Endothelial cell of umbilical vein (primary cell): Measurements from ENCODE around the gene RAP1GAP. TPM values are rescaled to one million over a fixed set of nuclear protein-coding genes. Genes with fewer than 3 reads are reported as not detected.

Experiments
- BruUV-seq: library from RNA; stranded (reverse); fragments of 400-500 nt; replicated peaks from 2 replicates; lab custom pipeline; 2021; lab: Mats Ljungman, UMichigan
- CTCF ChIA-PET: fragments of 300-600, 350-600 bp; sonication (Branson Sonifier 250); formaldehyde crosslinking; loops from one replicate; lab custom pipeline; 2021; ENCODE audit warnings: antibody characterized with exemption, inconsistent platforms; lab: Charles Lee
- POLR2A ChIA-PET: fragments of 300-600, 350-600 bp; sonication (Branson Sonifier 250); formaldehyde crosslinking; loops from one replicate; lab custom pipeline; 2021; ENCODE audit warnings: antibody characterized with exemption, inconsistent platforms; lab: Charles Lee
- DNase-seq: peaks from one replicate; pipeline ENCODE4 v3.0.0-alpha.2; 2011; ENCODE audit warnings: low read depth, low spot score
- FAIRE-seq: peaks from 2 replicates; lab custom pipeline; 2011; peaks lifted over from hg19 to GRCh38; lab: Jason Lieb, UNC
- H2AFZ ChIP-seq: 2 replicates; pipeline ENCODE4 v1.6.0; 2012; ENCODE audit warnings: low read depth, low read length, control low read depth, inconsistent platforms
- H3K27ac ChIP-seq: 2 replicates; pipeline ENCODE4 v1.5.1; 2011; ENCODE audit warnings: low read depth, mild to moderate bottlenecking, control low read depth, low read length, moderate library complexity; ENCODE audit not compliant: insufficient read depth
- H3K27me3 ChIP-seq, 2 experiments: 2 replicates each; pipeline versions ENCODE4 v1.6.0 to v1.6.1; 2011; ENCODE audit warnings: low read length in 2 of 2, mixed read lengths in 1 of 2; ENCODE audit not compliant: control insufficient read depth in 2 of 2, insufficient read depth in 2 of 2
- H3K36me3 ChIP-seq, 2 experiments: 2 replicates in 1 of 2; 3 replicates in 1 of 2; pipeline ENCODE4 v1.5.1; 2011; ENCODE audit warnings: low read length in 2 of 2, mild to moderate bottlenecking in 1 of 2, moderate library complexity in 1 of 2; ENCODE audit not compliant: control insufficient read depth in 2 of 2, insufficient read depth in 2 of 2; ENCODE audit errors: extremely low read depth in 1 of 2
- H3K4me1 ChIP-seq: 3 replicates; pipeline ENCODE4 v1.5.1; 2011; ENCODE audit warnings: mild to moderate bottlenecking, low read length; ENCODE audit not compliant: control insufficient read depth, insufficient read depth; ENCODE audit errors: extremely low read depth
- H3K4me2 ChIP-seq: 2 replicates; pipeline ENCODE4 v1.6.1; 2011; ENCODE audit warnings: low read length, control low read depth, mixed read lengths; ENCODE audit not compliant: insufficient read depth
- H3K4me3 ChIP-seq, 3 experiments: fragments of 200-600 bp in 1 of 3; sonication (generic), shearing (Covaris generic) in 1 of 3; replicated peaks in 1 of 3; 2 replicates each; pipeline ENCODE4 v1.5.1; 2011 to 2016; ENCODE audit warnings: control low read depth in 3 of 3, low read length in 3 of 3, mild to moderate bottlenecking in 2 of 3, inconsistent platforms in 1 of 3, low read depth in 1 of 3, moderate library complexity in 1 of 3; ENCODE audit not compliant: insufficient read depth in 1 of 3
- H3K79me2 ChIP-seq: 2 replicates; pipeline ENCODE4 v1.6.0; 2012; ENCODE audit warnings: low read length, inconsistent platforms; ENCODE audit not compliant: control insufficient read depth, insufficient read depth
- H3K9ac ChIP-seq: replicated peaks from 2 replicates; pipeline ENCODE3; 2011; ENCODE audit warnings: low read length, control low read depth; ENCODE audit not compliant: insufficient read depth; ENCODE audit errors: extremely low read depth
- H3K9me1 ChIP-seq: replicated peaks from 3 replicates; pipeline ENCODE4 v1.6.0; 2011; ENCODE audit warnings: mild to moderate bottlenecking, low read length; ENCODE audit not compliant: control insufficient read depth, insufficient read depth; ENCODE audit errors: extremely low read depth
- H3K9me3 ChIP-seq: replicated peaks from 2 replicates; pipeline ENCODE4 v1.5.1; 2012; ENCODE audit warnings: low read length, inconsistent platforms; ENCODE audit not compliant: control insufficient read depth, insufficient read depth
- H4K20me1 ChIP-seq: replicated peaks from 2 replicates; pipeline ENCODE3; 2011; ENCODE audit warnings: mild to moderate bottlenecking, low read length; ENCODE audit not compliant: control insufficient read depth, insufficient read depth; ENCODE audit errors: extremely low read depth
- CTCF ChIP-seq, 2 donors: IDR thresholded peaks; 1 replicate in 1 of 2; 2 replicates in 1 of 2; pipeline ENCODE4 v1.5.1; 2011; ENCODE audit warnings: low read length in 2 of 2, mild to moderate bottlenecking in 2 of 2, moderate library complexity in 2 of 2, control low read depth in 1 of 2, inconsistent platforms in 1 of 2, low read depth in 1 of 2; ENCODE audit not compliant: insufficient read depth in 1 of 2; ENCODE audit errors: extremely low read depth in 1 of 2
- EZH2 ChIP-seq: IDR thresholded peaks from 2 replicates; pipeline ENCODE4 v1.6.1; 2012; ENCODE audit warnings: borderline replicate concordance, low read depth, mild to moderate bottlenecking, moderate library complexity, low read length, inconsistent platforms; ENCODE audit not compliant: severe bottlenecking
- FOS ChIP-seq: IDR thresholded peaks from 2 replicates; pipeline ENCODE4 v1.6.1; 2011; ENCODE audit warnings: mild to moderate bottlenecking, low read length, moderate library complexity, borderline replicate concordance; ENCODE audit not compliant: insufficient read depth
- GATA2 ChIP-seq: IDR thresholded peaks from 2 replicates; pipeline ENCODE4 v1.7.0; 2011; ENCODE audit warnings: low read depth, mild to moderate bottlenecking, moderate library complexity, mixed read lengths, low read length; ENCODE audit not compliant: insufficient read length, insufficient read depth
- JUN ChIP-seq: IDR thresholded peaks from 2 replicates; pipeline ENCODE4 v1.6.1; 2011; ENCODE audit warnings: borderline replicate concordance, low read depth; ENCODE audit not compliant: insufficient read length, insufficient read depth
- MAX ChIP-seq: IDR thresholded peaks from 2 replicates; pipeline ENCODE4 v1.6.1; 2011; ENCODE audit not compliant: insufficient read depth, insufficient read length
- MYC ChIP-seq: IDR thresholded peaks from one replicate; pipeline ENCODE4 v1.6.1; 2011; ENCODE audit warnings: mild to moderate bottlenecking, low read depth, low read length
- POLR2A ChIP-seq: IDR thresholded peaks from 2 replicates; pipeline ENCODE4 v1.6.1; 2012; ENCODE audit warnings: low read depth, mild to moderate bottlenecking, control low read depth, low read length
- POLR2AphosphoS5 ChIP-seq: IDR thresholded peaks from 2 replicates; pipeline ENCODE4 v1.6.1; 2012; ENCODE audit warnings: low read depth, mild to moderate bottlenecking, control low read depth, low read length, moderate library complexity; ENCODE audit not compliant: insufficient read depth
- dilution Hi-C: fragments of 300-500 bp; cut with MboI; formaldehyde crosslinking; loops from one replicate; pipeline ENCODE4 v1.15.0; 2019; ENCODE audit warnings: low sequenced_read_pairs; ENCODE audit not compliant: extremely low pct_ligation_motif_present
- intact Hi-C: fragments of 100-400 bp; cut with micrococcal nuclease; formaldehyde crosslinking; loops from one replicate; pipeline ENCODE4 v1.10.0; 2022
- polyA plus RNA-seq, 4 experiments: library from polyadenylated mRNA; depleted of rRNA in 3 of 4; stranded (reverse) in 3 of 4; unstranded in 1 of 4; fragments of >200 nt; gene quantifications; 2 replicates each; pipeline versions ENCODE4 v1.2.1 to v1.2.3, GENCODE V29; 2011 to 2012; ENCODE audit warnings: missing spikeins in 1 of 4
- total RNA-seq: library from RNA; stranded (reverse); gene quantifications from 2 replicates; pipeline ENCODE4 v1.2.3, GENCODE V29; 2021

RAP1GAP gene
- total and polyA plus RNA-seq, 2 donors (not counting 3 experiments of a cell fraction or from before 2014, with no cell fraction given): 0.07 to 0.20 TPM

- dilution Hi-C loops: no loop called here
- H3K79me2 ChIP-seq: no peaks in the 10 kb centered on the region
- H3K4me2 ChIP-seq: no peak overlapping the region
- no peaks in the 10 kb centered on the region for H3K9me1 ChIP-seq
- CTCF ChIA-PET: interaction anchor here (0.7 kb wide), 1 partner anchor 285 kb away, joined by 4 read pairs; no protein-coding TSS in a partner anchor
- H3K4me3 ChIP-seq: no peak overlapping the region
- FAIRE-seq (no peak), DNase-seq (no peak)
- H3K27ac ChIP-seq: no peak overlapping the region
- H4K20me1 ChIP-seq: no peaks in the 10 kb centered on the region
- peaks cover 16 to 22% of the 10 kb centered on the region in 2 experiments for H3K27me3 ChIP-seq
- TF ChIP-seq POLR2AphosphoS5 (no peak), GATA2 (no peak), JUN (no peak), CTCF (IDR thresholded peaks at IDR 0.05; ENCODE audit: extremely low read depth in 1 of 2, insufficient read depth in 1 of 2, low read depth in 1 of 2, low read length in 2 of 2) (no peak), MAX (no peak), EZH2 (no peak), POLR2A (no peak), FOS (no peak), MYC (no peak)
- H3K9ac ChIP-seq: no peak overlapping the region
- POLR2A ChIA-PET: no interaction called here
- no peaks in the 10 kb centered on the region for H3K36me3 ChIP-seq
- H2AFZ ChIP-seq: no peak overlapping the region
- no TSS peak for BruUV-seq
- no peaks in the 10 kb centered on the region for H3K9me3 ChIP-seq
- intact Hi-C loops: no loop called here
- peaks cover 3% of the 10 kb centered on the region for H3K4me1 ChIP-seq
Measured at GRCh38 chr1:21653744-21654100, 15.4 kb downstream of the RAP1GAP start.
